WTC11 (cell line): ENCODE data around the gene GPRC5B.

Source experiments
- ELF4 ChIP-seq: sonication (generic); formaldehyde crosslinking; IDR thresholded peaks from 2 replicates; pipeline ENCODE4 v1.8.1; 2022; ENCODE audit warnings: low read depth, mild to moderate bottlenecking, moderate library complexity, missing genetic modification reagents
- FOXP4 ChIP-seq: sonication (generic); formaldehyde crosslinking; IDR thresholded peaks from 2 replicates; pipeline ENCODE4 v1.8.0; 2022; ENCODE audit warnings: mild to moderate bottlenecking, missing genetic modification reagents
- JUN ChIP-seq: sonication (generic); formaldehyde crosslinking; IDR thresholded peaks from 2 replicates; pipeline ENCODE4 v1.8.0; 2023; ENCODE audit warnings: mild to moderate bottlenecking, missing genetic modification reagents
- MAX ChIP-seq: sonication (generic); formaldehyde crosslinking; IDR thresholded peaks from 2 replicates; pipeline ENCODE4 v1.8.0; 2022; ENCODE audit warnings: mild to moderate bottlenecking, missing genetic modification reagents
- NR2C2 ChIP-seq: sonication (generic); formaldehyde crosslinking; IDR thresholded peaks from 2 replicates; pipeline ENCODE4 v1.8.0; 2022; ENCODE audit warnings: mild to moderate bottlenecking, missing genetic modification reagents
- NR3C1 ChIP-seq: sonication (generic); formaldehyde crosslinking; conservative IDR thresholded peaks from 2 replicates; pipeline ENCODE4 v1.8.1; 2023; ENCODE audit warnings: low read depth, mild to moderate bottlenecking, missing genetic modification reagents
- TCF7 ChIP-seq: sonication (generic); formaldehyde crosslinking; IDR thresholded peaks from 2 replicates; pipeline ENCODE4 v1.8.0; 2022; ENCODE audit warnings: mild to moderate bottlenecking, low read depth, missing genetic modification reagents, moderate library complexity
- TEAD4 ChIP-seq: sonication (generic); formaldehyde crosslinking; IDR thresholded peaks from 2 replicates; pipeline ENCODE4 v1.8.0; 2022; ENCODE audit warnings: mild to moderate bottlenecking, missing genetic modification reagents
- TF ChIP-seq, protein P1 (sequence below): fragments of 200-600 bp; IDR thresholded peaks from 2 replicates; pipeline ENCODE4 v1.8.0; 2022; ENCODE audit warnings: antibody characterized with exemption

GRCh38 chr16:19815418-19815817 is 69.2 kb downstream of the GPRC5B start:
- TF ChIP-seq, protein P1, sequence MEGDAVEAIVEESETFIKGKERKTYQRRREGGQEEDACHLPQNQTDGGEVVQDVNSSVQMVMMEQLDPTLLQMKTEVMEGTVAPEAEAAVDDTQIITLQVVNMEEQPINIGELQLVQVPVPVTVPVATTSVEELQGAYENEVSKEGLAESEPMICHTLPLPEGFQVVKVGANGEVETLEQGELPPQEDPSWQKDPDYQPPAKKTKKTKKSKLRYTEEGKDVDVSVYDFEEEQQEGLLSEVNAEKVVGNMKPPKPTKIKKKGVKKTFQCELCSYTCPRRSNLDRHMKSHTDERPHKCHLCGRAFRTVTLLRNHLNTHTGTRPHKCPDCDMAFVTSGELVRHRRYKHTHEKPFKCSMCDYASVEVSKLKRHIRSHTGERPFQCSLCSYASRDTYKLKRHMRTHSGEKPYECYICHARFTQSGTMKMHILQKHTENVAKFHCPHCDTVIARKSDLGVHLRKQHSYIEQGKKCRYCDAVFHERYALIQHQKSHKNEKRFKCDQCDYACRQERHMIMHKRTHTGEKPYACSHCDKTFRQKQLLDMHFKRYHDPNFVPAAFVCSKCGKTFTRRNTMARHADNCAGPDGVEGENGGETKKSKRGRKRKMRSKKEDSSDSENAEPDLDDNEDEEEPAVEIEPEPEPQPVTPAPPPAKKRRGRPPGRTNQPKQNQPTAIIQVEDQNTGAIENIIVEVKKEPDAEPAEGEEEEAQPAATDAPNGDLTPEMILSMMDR = no peak
- no peak for TF ChIP-seq NR3C1 (CRISPR knock-in tag)
- TF ChIP-seq TEAD4 (CRISPR knock-in tag) = no peak
- no peak for TF ChIP-seq MAX
- no peak for TF ChIP-seq NR2C2
- TF ChIP-seq ELF4 (CRISPR knock-in tag) = no peak
- TF ChIP-seq TCF7 (CRISPR knock-in tag) = no peak
- no peak for TF ChIP-seq JUN (CRISPR knock-in tag)
- TF ChIP-seq FOXP4 (CRISPR knock-in tag) = no peak
